Endothelial cell of hepatic sinusoid (primary cell): ENCODE measurements around the gene CLIC2.

Experiments used
- in situ Hi-C: cut with HindIII; loops from 2 replicates; pipeline ENCODE4 v1.10.0; 2017; ENCODE audit warnings: low sequenced_read_pairs

The CLIC2 gene

GRCh38 chrX:155263854-155264628, 70.4 kb downstream of the CLIC2 start, which contains the start of gene RAB39B:
Gene RAB39B, minus strand, starts transcription at chrX:155264491. Its CDS starts 203 bp downstream, at chrX:155264288.
- in situ Hi-C loops, result no loop called here

GRCh38 chrX:155262970-155263754, 71.3 kb downstream of the CLIC2 start:
- in situ Hi-C loops, result no loop called here

DNA sequence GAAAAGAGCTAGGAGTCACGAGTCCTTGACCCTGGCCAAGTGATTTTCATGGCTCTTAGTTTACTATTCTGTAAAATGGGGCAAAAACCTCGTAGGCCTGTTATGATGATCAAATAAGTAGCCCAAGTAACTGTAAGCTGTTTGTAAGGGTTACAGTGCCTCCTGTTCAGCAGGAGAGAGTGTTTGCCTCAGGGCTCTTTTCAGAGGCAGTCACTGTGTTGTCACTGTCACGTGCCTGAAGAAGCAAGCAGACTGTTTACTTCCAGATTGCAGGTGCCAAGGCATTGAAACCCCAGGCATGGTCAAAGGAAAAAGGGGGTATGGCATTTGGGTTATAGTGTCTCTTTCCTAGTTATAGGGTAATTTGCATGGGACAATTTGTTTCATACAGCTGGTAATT, 74.7 kb downstream of the CLIC2 start:
- in situ Hi-C loops, result no loop called here

GRCh38 chrX:155251391-155251790, 83.0 kb downstream of the CLIC2 start:
- in situ Hi-C loops, result no loop called here

DNA sequence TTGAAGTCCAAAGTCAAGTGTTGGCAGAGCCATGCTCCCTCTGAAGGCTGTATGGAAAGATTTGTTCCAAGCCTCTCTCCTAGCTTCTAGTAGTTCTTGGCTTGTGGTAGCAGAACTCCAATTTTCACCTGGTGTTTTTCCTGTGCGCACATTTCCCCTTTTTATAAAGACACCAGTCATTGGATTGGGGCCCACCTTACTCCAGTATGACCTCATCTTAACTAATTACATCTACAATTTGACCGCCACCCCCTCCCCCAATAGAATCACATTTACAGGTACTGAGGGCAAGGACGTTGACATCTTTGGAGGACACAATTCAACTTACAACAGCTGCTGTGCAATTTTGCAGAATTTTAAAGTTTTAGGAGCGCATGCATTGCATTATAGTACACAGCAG, 86.9 kb downstream of the CLIC2 start:
- in situ Hi-C loops, result no loop called here

DNA sequence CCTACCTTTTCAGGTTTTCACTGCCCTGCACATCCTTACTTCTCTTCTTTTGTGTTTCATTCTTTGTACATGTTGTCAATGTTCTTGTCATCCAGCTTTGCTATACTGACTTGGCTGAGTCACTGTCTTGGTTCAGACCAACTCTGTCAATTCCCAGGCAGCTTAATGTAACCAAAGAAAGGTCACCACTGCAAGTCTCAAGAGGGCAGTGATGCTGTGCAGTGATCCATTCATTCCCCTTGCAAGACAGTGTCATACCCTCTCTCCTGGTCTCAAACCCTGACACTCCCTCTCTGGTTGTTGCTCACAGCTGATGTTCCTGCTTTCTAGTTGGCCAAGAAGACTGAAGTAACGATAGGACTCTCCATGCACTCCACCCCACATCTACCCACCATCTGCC, 87.7 kb downstream of the CLIC2 start:
- in situ Hi-C loops, result no loop called here

DNA sequence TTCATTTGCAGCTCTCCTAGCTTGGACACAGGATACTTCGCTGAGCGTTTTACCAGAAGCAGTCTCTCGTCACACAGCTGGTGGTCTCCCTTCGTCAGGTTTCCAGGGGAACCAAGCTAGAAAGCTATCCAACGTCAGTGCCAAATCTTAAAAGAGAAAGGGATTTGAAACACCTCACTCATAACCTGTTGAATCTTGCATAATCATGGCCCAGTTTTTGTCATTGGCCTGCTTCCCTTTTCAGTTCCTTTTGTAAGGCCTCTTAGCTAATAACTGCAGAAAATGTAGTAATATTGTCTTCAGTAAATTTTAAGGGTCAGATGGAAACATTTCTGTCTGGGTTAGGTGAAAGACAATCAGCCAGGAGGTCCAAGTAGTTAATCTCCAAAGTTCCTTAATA, 92.1 kb downstream of the CLIC2 start:
- in situ Hi-C loops, result no loop called here

DNA sequence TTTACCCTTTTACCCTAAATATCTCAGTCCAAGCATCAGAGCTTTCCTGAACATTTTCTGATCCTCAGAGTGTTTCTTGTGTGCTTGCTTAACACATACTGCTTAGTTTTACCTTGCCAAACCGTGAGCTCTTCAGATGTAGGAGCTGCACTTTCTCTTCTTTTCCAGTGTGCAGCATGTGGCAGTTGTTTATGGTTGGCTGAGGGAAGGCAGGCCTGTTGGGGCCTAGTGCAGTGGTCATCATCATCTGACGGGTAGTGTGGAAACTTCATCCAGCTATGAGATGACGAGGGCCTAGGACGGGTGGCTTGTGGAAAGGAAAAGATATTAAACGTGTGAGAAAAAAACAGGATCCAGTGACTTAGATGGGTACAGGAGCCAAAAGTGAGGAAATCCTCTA, 96.7 kb downstream of the CLIC2 start:
- in situ Hi-C loops, result no loop called here

GRCh38 chrX:155235891-155236290, 98.5 kb downstream of the CLIC2 start:
- in situ Hi-C loops, result no loop called here

- in situ Hi-C loops, result no loop called here
These were observed 103.3 kb downstream of the CLIC2 start for GRCh38 chrX:155231163-155231562.
